HL-60 (cell line): ENCODE data around the gene IFI27L1.

ENCODE experiments used
- DNase-seq, 2 experiments: peaks; one replicate each; pipeline ENCODE4 v3.0.0-alpha.2; 2010 to 2020; ENCODE audit warnings: low read depth in 1 of 2, low spot score in 1 of 2
- H3K27ac ChIP-seq: fragments of 250-450 bp; sonication (Bioruptor Pico); replicated peaks from 2 replicates; pipeline ENCODE4 v1.5.1; 2020; ENCODE audit warnings: mild to moderate bottlenecking, moderate library complexity
- H3K27me3 ChIP-seq: fragments of 250-450 bp; sonication (Bioruptor Pico); 2 replicates; pipeline ENCODE4 v1.5.1; 2021; ENCODE audit warnings: mild to moderate bottlenecking, moderate library complexity; ENCODE audit not compliant: insufficient read depth, poor library complexity, severe bottlenecking
- H3K4me3 ChIP-seq: replicated peaks from 2 replicates; pipeline ENCODE4 v1.5.1; 2011; ENCODE audit warnings: mild to moderate bottlenecking, control low read depth, low read length; ENCODE audit not compliant: insufficient read depth
- CTCF ChIP-seq: IDR thresholded peaks from one replicate; pipeline ENCODE4 v1.5.1; 2011; ENCODE audit warnings: low read length, control low read depth, inconsistent platforms; ENCODE audit not compliant: insufficient read depth
- GABPA ChIP-seq: IDR thresholded peaks from 2 replicates; pipeline ENCODE4 v1.6.1; 2012; ENCODE audit warnings: low read depth
- POLR2AphosphoS5 ChIP-seq: IDR thresholded peaks from 2 replicates; pipeline ENCODE4 v1.6.1; 2012; ENCODE audit warnings: low read depth
- REST ChIP-seq: IDR thresholded peaks from 2 replicates; pipeline ENCODE4 v1.6.1; 2012; ENCODE audit warnings: low read depth; ENCODE audit not compliant: insufficient replicate concordance
- SPI1 ChIP-seq: IDR thresholded peaks from 2 replicates; pipeline ENCODE4 v1.6.1; 2012; ENCODE audit warnings: low read depth, mild to moderate bottlenecking, borderline replicate concordance

IFI27L1 gene

GRCh38 chr14:94054401-94054800 lies 26.7 kb upstream of the IFI27L1 start:
- TF ChIP-seq REST = no peak
- TF ChIP-seq CTCF = no peak
- no peak for TF ChIP-seq SPI1
- no peak for TF ChIP-seq POLR2AphosphoS5
- TF ChIP-seq GABPA = no peak
- Histone ChIP-seq H3K4me3 (no peak overlapping the region), H3K27me3 (no peaks in the 10 kb centered on the region), H3K27ac (no peak overlapping the region)
- no peak for DNase-seq

GRCh38 chr14:94054936-94055335 lies 26.2 kb upstream of the IFI27L1 start:
- H3K27me3 ChIP-seq = no peaks in the 10 kb centered on the region
- no peak for DNase-seq
- H3K4me3 ChIP-seq = no peak overlapping the region
- no peak for TF ChIP-seq REST
- no peak for TF ChIP-seq POLR2AphosphoS5
- no peak for TF ChIP-seq CTCF
- TF ChIP-seq GABPA = no peak
- no peak for TF ChIP-seq SPI1
- no peak overlapping the region for H3K27ac ChIP-seq

DNA sequence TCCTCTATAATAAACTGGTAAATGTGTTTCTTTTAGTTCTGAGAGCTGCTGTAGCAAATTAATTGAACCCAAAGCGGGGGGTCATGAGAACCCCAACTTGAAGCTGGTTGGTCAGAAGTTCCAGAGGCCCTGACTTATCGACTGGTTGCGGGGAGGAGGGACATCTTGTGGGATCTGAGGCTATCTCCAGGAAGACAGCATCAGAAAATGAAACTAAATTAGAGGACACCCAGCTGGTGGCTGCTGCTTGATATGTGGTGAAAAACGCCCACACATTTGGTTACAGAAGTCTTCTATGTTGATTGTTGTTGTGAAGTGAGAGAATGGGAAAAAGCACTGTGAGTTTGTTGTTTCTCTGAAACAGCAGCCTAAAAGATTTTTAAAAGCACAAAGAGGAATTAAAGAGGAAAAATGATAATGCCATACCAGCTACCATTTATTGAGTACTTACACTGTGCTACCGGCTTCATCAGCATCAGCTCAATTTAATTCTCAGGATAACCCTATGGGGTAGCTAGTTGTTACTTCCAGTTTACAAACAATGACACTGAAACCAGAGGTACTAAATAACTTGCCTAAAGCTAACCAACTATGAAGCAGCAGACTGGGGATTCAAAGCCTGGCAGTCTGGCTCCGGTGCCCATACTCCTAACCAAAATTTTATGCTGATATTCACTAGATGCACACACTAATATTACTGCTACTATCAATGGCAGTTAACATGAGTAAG lies 24.4 kb upstream of the IFI27L1 start:
- Histone ChIP-seq H3K4me3 (no peak overlapping the region), H3K27ac (no peak overlapping the region), H3K27me3 (no peaks in the 10 kb centered on the region)
- TF ChIP-seq CTCF (no peak), GABPA (no peak), SPI1 (no peak), REST (no peak), POLR2AphosphoS5 (no peak)
- DNase-seq = no peak
